Heart right ventricle (tissue), 16 donors: ENCODE measurements around the gene ATN1. TPM values are rescaled to one million over a fixed set of nuclear protein-coding genes. Genes with fewer than 3 reads are reported as not detected.
A peak's percentile ranks its signal among the peaks of the same experiment; 100 is the strongest.

Source experiments
- ATAC-seq, 8 donors: fragments of 200-7000 bp; cut with Tn5 transposase; one replicate each; pipeline ENCODE4 v1.9.1; 2020; ENCODE audit warnings: mild to moderate bottlenecking in 8 of 8, moderate library complexity in 8 of 8, moderate number of reproducible peaks in 1 of 8
- DNase-seq, 2 donors: peaks; one replicate each; pipeline ENCODE4 v3.0.0-alpha.2; 2020
- H3K27ac ChIP-seq, 10 donors: fragments of 200-600 bp; sonication (generic) in 2 of 10; one replicate each; pipeline versions ENCODE4 v1.5.0 to v1.8.0; 2020 to 2022; ENCODE audit warnings: mild to moderate bottlenecking in 3 of 10
- H3K27me3 ChIP-seq, 7 donors: fragments of 200-600 bp; one replicate each; pipeline ENCODE4 v1.8.0; 2021 to 2022; ENCODE audit warnings: mild to moderate bottlenecking in 2 of 7
- H3K36me3 ChIP-seq, 9 donors: fragments of 200-600 bp; sonication (generic) in 1 of 9; one replicate each; pipeline versions ENCODE4 v1.5.0 to v1.8.0; 2020 to 2022; ENCODE audit warnings: mild to moderate bottlenecking in 2 of 9
- H3K4me1 ChIP-seq, 9 donors: fragments of 200-600 bp; sonication (generic) in 1 of 9; one replicate each; pipeline versions ENCODE4 v1.5.0 to v1.8.0; 2020 to 2022; ENCODE audit warnings: mild to moderate bottlenecking in 4 of 9
- H3K4me3 ChIP-seq, 10 donors: fragments of 200-600 bp; sonication (generic) in 2 of 10; one replicate each; pipeline versions ENCODE4 v1.5.0 to v1.8.0; 2020 to 2022; ENCODE audit warnings: mild to moderate bottlenecking in 7 of 10, moderate library complexity in 2 of 10
- H3K9me3 ChIP-seq, 11 donors: fragments of 200-600 bp in 10 of 11; sonication (generic) in 2 of 11; one replicate each; pipeline versions ENCODE4 v1.5.0 to v1.8.0; 2013 to 2022; ENCODE audit warnings: mild to moderate bottlenecking in 2 of 11, control low read depth in 1 of 11, moderate library complexity in 1 of 11
- CTCF ChIP-seq, 9 donors: fragments of 200-600 bp; sonication (generic) in 2 of 9; IDR thresholded peaks; one replicate each; pipeline versions ENCODE4 v1.5.0 to v1.8.0; 2021 to 2022; ENCODE audit warnings: antibody characterized with exemption in 9 of 9, mild to moderate bottlenecking in 5 of 9, moderate library complexity in 1 of 9
- WGBS, 2 donors: extraction: QIAGEN DNeasy Blood & Tissue Kit; methylation state at CpG; one replicate each; pipeline ENCODE4 v1.1.7; 2013; ENCODE audit warnings: inconsistent platforms in 1 of 2; 5-methylcytosine and 5-hydroxymethylcytosine counted together
- intact Hi-C, 10 donors: fragments of 100-400 bp; cut with DNase I; formaldehyde crosslinking; loops; one replicate each; pipeline versions ENCODE4 v1.11.1 to v1.14.2; 2022
- polyA plus RNA-seq, 2 donors: library from polyadenylated mRNA; stranded (reverse); fragments of 200-250 nt; gene quantifications; one replicate each; pipeline ENCODE4 v1.2.3, GENCODE V29; 2013
- total RNA-seq, 10 donors: library from RNA; stranded (reverse); fragmentation: NEBNext Ultra II Directional in 3 of 10; extraction: Animal tissue kit (Norgen Biotek cat#: 25700) in 3 of 10; gene quantifications; one replicate each; pipeline versions ENCODE4 v1.2.1 to v1.2.4, GENCODE V29; 2021 to 2023
- donor health status: Arrhythmogenic right ventricular cardiomyopathy.
- donor health status: ischemic (EF 13 %, LVEDD 7.1; RV severe dilation, severe dysfunction).
- donor health status: healthy with polysubstance abuse.
- donor health status: DM: no; HTN: yes; CAD: no.
- donor health status: DM: no; HTN: no; CAD: no.
- donor health status: ischemic (EF 25% LVEDD 6.9; RV normal size, moderate dysfunction).
- donor health status: ischemic (EF 25% LVEDD 5.7; RV mildly dilated, moderate dysfunction).
- donor health status: healthy.
- donor health status: DM: yes; HTN: yes; CAD: no.
- donor health status: Ischemic cardiomyopathy.
- donor health status: ischemic (EF 35%, LVEDD 5.7; RV mildly dilated, moderate dysfunction).
- donor health status: nonischemic (EF 11% LVEDD 7.7; RV severe dilation, severe dysfunction).
- donor health status: DM: yes; HTN: yes; CAD: no.
- donor health status: PGD.
- donor health status: ischemic (EF 29% LVEDD 5.4; RV normal size, mild dysfunction).
- donor health status: nonischemic (EF 23%, LVEDD 6.1; RV moderate dilation, normal function).

The ATN1 gene
- total and polyA plus RNA-seq, 12 donors: 48.7 to 96.7 (median 65.8) TPM

GRCh38 chr12:6943389-6943721 lies 15.6 kb downstream of the ATN1 start:
- no peak for TF ChIP-seq CTCF (IDR thresholded peaks at IDR 0.05)
- intact Hi-C loops: loop anchor here in 6 of 10 donors (1.0 to 10.0 kb wide), 8 partner anchors 18 to 171 kb away; partner anchors contain the start of genes C1R (in 3 of the 6), C1RL (in 1 of the 6), EMG1 (in 1 of the 6) and PHB2 (in 1 of the 6)
- ATAC-seq: peak; percentile 41 to 78 (median 68)
- peak overlapping the region; percentile 84 to 99 (median 96) for H3K27ac ChIP-seq
- peaks cover 0 to 56% (median 11%) of the 10 kb centered on the region in 9 donors for H3K36me3 ChIP-seq
- 1 to 2% methylated on average over 13 of the region's 13 CpGs for WGBS, 2 donors
- peak in 1 of 2 donors; percentile 92 for DNase-seq
- peak overlapping the region; percentile 56 to 96 (median 78) for H3K4me3 ChIP-seq
- no peaks in the 10 kb centered on the region for H3K9me3 ChIP-seq
- H3K4me1 ChIP-seq: peaks cover 24 to 70% (median 52%) of the 10 kb centered on the region in 9 donors
- H3K27me3 ChIP-seq: no peaks in the 10 kb centered on the region

DNA sequence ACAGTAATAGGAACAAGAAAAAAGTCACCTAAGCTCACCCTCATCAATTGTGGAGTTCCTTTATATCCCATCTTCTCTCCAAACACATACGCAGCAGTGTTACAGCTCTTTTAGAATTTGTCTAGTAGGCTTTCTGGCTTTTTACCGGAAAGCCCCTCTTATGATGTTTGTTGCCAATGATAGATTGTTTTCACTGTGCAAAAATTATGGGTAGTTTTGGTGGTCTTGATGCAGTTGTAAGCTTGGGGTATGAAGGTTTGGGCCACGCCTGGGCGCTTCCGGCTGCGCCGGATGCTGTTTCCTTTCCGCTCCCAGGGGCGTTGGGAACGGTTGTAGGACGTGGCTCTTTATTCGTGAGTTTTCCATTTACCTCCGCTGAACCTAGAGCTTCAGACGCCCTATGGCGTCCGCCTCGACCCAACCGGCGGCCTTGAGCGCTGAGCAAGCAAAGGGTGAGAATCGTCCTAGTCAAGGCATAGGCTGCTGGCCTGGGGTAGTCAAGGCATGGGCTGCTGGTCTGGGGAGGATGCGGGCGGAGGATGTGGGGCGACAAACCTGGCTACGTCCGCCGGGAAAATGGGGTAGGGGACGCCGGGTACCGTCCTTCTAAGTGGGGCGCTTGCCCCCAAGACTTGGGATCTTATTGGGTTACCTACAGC lies 16.1 kb downstream of the ATN1 start, which contains the start of the genes C12orf57 and RNU7-1:
Gene C12orf57, plus strand, starts transcription at position 301 of the 659 bp plus-strand sequence. Its CDS starts 100 bp downstream, at position 401.
Gene RNU7-1, plus strand, starts transcription at position 95 of the 659 bp plus-strand sequence.
- no peaks in the 10 kb centered on the region for H3K9me3 ChIP-seq
- peaks cover 0 to 55% (median 11%) of the 10 kb centered on the region in 9 donors for H3K36me3 ChIP-seq
- peaks cover 19 to 69% (median 47%) of the 10 kb centered on the region in 9 donors for H3K4me1 ChIP-seq
- peak; percentile 77 to 85 for DNase-seq
- H3K27ac ChIP-seq: peak within 1 kb of the TSS; percentile 84 to 99 (median 96)
- no peak for TF ChIP-seq CTCF (IDR thresholded peaks at IDR 0.05)
- peak; percentile 60 to 83 (median 76) for ATAC-seq
- peak within 1 kb of the TSS; percentile 56 to 96 (median 78) for H3K4me3 ChIP-seq
- intact Hi-C loops: loop anchor here in 9 of 10 donors (1.0 to 10.0 kb wide), 15 partner anchors 17 to 171 kb away; partner anchors contain the start of genes C1R (in 3 of the 9), C1RL (in 1 of the 9), EMG1 (in 1 of the 9) and LPCAT3 (in 1 of the 9)
- H3K27me3 ChIP-seq: no peaks in the 10 kb centered on the region
- WGBS, 2 donors: 0% methylated on average over 31 of the region's 31 CpGs

DNA sequence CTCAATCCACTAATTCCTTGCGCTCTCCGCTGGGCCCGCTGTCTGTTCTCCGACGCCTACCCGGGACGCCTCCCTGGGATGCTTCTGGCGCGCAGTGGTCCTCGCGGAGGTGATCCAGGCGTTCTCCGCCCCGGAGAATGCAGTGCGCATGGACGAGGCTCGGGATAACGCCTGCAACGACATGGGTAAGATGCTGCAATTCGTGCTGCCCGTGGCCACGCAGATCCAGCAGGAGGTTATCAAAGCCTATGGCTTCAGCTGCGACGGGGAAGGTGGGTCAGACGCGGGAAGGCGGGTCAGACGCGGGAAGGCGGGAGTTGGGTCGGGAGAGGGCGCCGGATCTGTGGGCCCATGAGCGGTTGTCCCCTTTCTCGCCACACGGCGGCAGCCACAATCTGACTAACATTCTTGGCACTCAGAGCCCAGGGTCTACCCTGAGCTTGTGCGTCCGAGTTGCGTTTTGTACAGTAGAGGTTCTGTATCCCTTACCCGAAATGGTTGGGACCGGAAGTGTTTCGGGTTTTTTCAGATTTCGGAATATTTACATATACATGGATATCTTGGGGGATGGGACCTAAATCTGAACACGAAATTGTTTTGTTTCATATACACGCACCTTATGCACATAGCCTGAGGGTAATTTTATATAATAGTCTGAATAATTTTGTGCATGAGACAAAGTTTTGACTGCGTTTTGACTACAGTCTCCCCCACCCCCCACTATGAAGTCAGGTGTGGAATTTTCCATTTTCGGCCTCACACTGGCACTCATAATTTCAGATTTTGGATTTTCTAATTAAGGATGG lies 16.8 kb downstream of the ATN1 start:
- peaks cover 18 to 73% (median 43%) of the 10 kb centered on the region in 9 donors for H3K4me1 ChIP-seq
- H3K9me3 ChIP-seq: no peaks in the 10 kb centered on the region
- intact Hi-C loops: loop anchor here in 9 of 10 donors (1.0 to 10.0 kb wide), 15 partner anchors 16 to 170 kb away; partner anchors contain the start of genes C1R (in 4 of the 9), C1RL (in 1 of the 9), LPCAT3 (in 1 of the 9) and TPI1 (in 1 of the 9)
- peak overlapping the region; percentile 56 to 96 (median 78) for H3K4me3 ChIP-seq
- peak overlapping the region; percentile 84 to 99 (median 96) for H3K27ac ChIP-seq
- WGBS, 2 donors: 3 to 4% methylated on average over 48 of the region's 48 CpGs
- peak; percentile 69 to 86 (median 79) for ATAC-seq
- DNase-seq: peak; percentile 94 to 95
- H3K27me3 ChIP-seq: no peaks in the 10 kb centered on the region
- TF ChIP-seq CTCF (IDR thresholded peaks at IDR 0.05): peak; percentile 68 to 97 (median 84)
- peaks cover 0 to 53% (median 11%) of the 10 kb centered on the region in 9 donors for H3K36me3 ChIP-seq
